OCI-LY3 (cell line): ENCODE measurements around the gene KLHDC8B.

Experiments
- EZH2phosphoT487 ChIP-seq: fragments of 200-600 bp; shearing (Covaris generic); IDR thresholded peaks from 2 replicates; pipeline ENCODE4 v1.6.1; 2018; ENCODE audit warnings: antibody characterized with exemption, mixed run types, low read depth
- TF ChIP-seq, protein P1 (sequence below): fragments of 200-600, 300-600 bp; sonication (generic); IDR thresholded peaks from 2 replicates; pipeline ENCODE4 v1.5.1; 2014; ENCODE audit warnings: antibody characterized with exemption, low read length, low read depth

DNA sequence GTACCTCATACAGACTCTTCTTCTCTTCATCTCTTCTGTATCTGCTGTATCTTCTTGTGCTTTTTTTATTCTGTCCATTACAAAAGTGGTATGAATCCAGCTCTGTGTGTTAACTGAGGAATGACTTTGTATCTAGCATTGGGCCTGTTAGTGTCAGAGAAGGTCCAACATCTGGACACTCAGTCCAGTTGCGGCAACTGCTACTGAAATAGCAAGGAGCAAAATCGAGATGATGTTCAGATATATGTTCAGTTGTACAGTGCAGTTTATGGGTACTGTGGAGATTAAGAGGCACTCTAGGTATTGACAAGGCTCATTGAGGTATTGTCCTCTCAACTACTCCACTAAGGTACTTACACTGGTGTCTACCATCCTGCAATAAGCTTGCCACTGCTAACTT lies 42.6 kb downstream of the KLHDC8B start:
- TF ChIP-seq, protein P1, sequence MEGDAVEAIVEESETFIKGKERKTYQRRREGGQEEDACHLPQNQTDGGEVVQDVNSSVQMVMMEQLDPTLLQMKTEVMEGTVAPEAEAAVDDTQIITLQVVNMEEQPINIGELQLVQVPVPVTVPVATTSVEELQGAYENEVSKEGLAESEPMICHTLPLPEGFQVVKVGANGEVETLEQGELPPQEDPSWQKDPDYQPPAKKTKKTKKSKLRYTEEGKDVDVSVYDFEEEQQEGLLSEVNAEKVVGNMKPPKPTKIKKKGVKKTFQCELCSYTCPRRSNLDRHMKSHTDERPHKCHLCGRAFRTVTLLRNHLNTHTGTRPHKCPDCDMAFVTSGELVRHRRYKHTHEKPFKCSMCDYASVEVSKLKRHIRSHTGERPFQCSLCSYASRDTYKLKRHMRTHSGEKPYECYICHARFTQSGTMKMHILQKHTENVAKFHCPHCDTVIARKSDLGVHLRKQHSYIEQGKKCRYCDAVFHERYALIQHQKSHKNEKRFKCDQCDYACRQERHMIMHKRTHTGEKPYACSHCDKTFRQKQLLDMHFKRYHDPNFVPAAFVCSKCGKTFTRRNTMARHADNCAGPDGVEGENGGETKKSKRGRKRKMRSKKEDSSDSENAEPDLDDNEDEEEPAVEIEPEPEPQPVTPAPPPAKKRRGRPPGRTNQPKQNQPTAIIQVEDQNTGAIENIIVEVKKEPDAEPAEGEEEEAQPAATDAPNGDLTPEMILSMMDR, result no peak
- TF ChIP-seq EZH2phosphoT487, result no peak
